ENCODE results near the gene PROSER3.
A peak's percentile ranks its signal among the peaks of the same experiment; 100 is the strongest.
"Not testable (repeated sequence)": the region's sequence is repeated elsewhere in the genome, so short reads cannot be mapped to it uniquely, and the experiment has no call there.

PROSER3 gene

GRCh38 chr19:35755550-35756376 lies 2.2 kb upstream of the PROSER3 start:
- no peak for DNase-seq

- DNase-seq, result no peak
Measured at GRCh38 chr19:35756377-35757230, 1.4 kb upstream of the PROSER3 start, which contains the start of gene HSPB6. HSPB6 (minus strand) TSS chr19:35757029; CDS start chr19:35757008, 21 bp downstream.

- no peak for DNase-seq
Measured at GRCh38 chr19:35757231-35757748, 686 bp upstream of the PROSER3 start.

GRCh38 chr19:35759697-35760096 lies 1.7 kb downstream of the PROSER3 start:
- no peak for DNase-seq

- DNase-seq, result no peak
Measured at GRCh38 chr19:35760711-35761349, 2.9 kb downstream of the PROSER3 start.

- no peak for DNase-seq
Measured at GRCh38 chr19:35764432-35765315, 6.7 kb downstream of the PROSER3 start.

GRCh38 chr19:35766571-35767104 lies 8.7 kb downstream of the PROSER3 start:
- DNase-seq, result no peak

GRCh38 chr19:35767288-35768081 lies 9.5 kb downstream of the PROSER3 start:
- DNase-seq, result no peak

GRCh38 chr19:35768082-35768421 lies 10.1 kb downstream of the PROSER3 start:
- DNase-seq, result no peak

- DNase-seq, result not testable (repeated sequence)
Measured at GRCh38 chr19:35772362-35772761, 14.4 kb downstream of the PROSER3 start.

- no peak for DNase-seq
Measured at GRCh38 chr19:35773020-35773806, 15.2 kb downstream of the PROSER3 start.

- DNase-seq, result no peak
Measured at GRCh38 chr19:35774274-35775045, 16.5 kb downstream of the PROSER3 start.

- no peak for DNase-seq
Measured at GRCh38 chr19:35775046-35775297, 17.0 kb downstream of the PROSER3 start.

- DNase-seq, result peak; percentile 98
Measured at GRCh38 chr19:35775298-35776101, 17.5 kb downstream of the PROSER3 start, which contains the start of gene ARHGAP33. ARHGAP33 (plus strand) TSS chr19:35775564; CDS start chr19:35775659, 95 bp downstream.

GRCh38 chr19:35776102-35776788 lies 18.3 kb downstream of the PROSER3 start:
- DNase-seq, result no peak

GRCh38 chr19:35777086-35777841 lies 19.3 kb downstream of the PROSER3 start:
- no peak for DNase-seq

GRCh38 chr19:35777961-35778360 lies 20.0 kb downstream of the PROSER3 start:
- DNase-seq, result no peak
